ENCODE results near the gene M1AP. TPM values are rescaled to one million over a fixed set of nuclear protein-coding genes. Genes with fewer than 3 reads are reported as not detected.

M1AP gene
- total and polyA plus RNA-seq, 2 donors from 2014 or later = 0.49 to 3.4 TPM

GRCh38 chr2:74536166-74536950 is 111.8 kb downstream of the M1AP start:
- Histone ChIP-seq H3K27me3 (ENCODE audit: control insufficient read depth, insufficient read depth, low read length) (no peaks in the 10 kb centered on the region), H3K36me3 (ENCODE audit: control insufficient read depth in 2 of 3, insufficient read depth in 3 of 3, low read length in 3 of 3) (peaks cover 0 to 7% (median 4%) of the 10 kb centered on the region in 3 donors), H3K9ac (ENCODE audit: low read length in 3 of 3) (no peak overlapping the region), H3K4me1 (ENCODE audit: control insufficient read depth in 2 of 3, insufficient read depth in 2 of 3, low read depth in 1 of 3, low read length in 3 of 3) (peaks cover 0 to under 1% (median 0%) of the 10 kb centered on the region in 3 donors), H3K9me3 (ENCODE audit: control insufficient read depth in 2 of 3, insufficient read depth in 1 of 3, low read length in 3 of 3) (no peaks in the 10 kb centered on the region), H3K27ac (ENCODE audit: low read depth in 2 of 2, low read length in 2 of 2) (no peak overlapping the region), H3K4me3 (ENCODE audit: low read length in 3 of 3) (no peak overlapping the region)
- TF ChIP-seq CTCF (IDR thresholded peaks at IDR 0.05; ENCODE audit: borderline replicate concordance, extremely low read depth, insufficient read depth) = no peak
- DNase-seq = peak in 1 of 5 donors; percentile 78
- intact Hi-C loops (cut with DNase I) = no loop called here
- no peak for FAIRE-seq

GRCh38 chr2:74535440-74535965 is 112.6 kb downstream of the M1AP start:
- no peak for TF ChIP-seq CTCF (IDR thresholded peaks at IDR 0.05; ENCODE audit: borderline replicate concordance, extremely low read depth, insufficient read depth)
- peaks cover 0 to 7% (median 6%) of the 10 kb centered on the region in 3 donors for H3K4me1 ChIP-seq (ENCODE audit: control insufficient read depth in 2 of 3, insufficient read depth in 2 of 3, low read depth in 1 of 3, low read length in 3 of 3)
- peaks cover 0 to 7% (median 4%) of the 10 kb centered on the region in 3 donors for H3K36me3 ChIP-seq (ENCODE audit: control insufficient read depth in 2 of 3, insufficient read depth in 3 of 3, low read length in 3 of 3)
- no peak overlapping the region for H3K4me3 ChIP-seq (ENCODE audit: low read length in 3 of 3)
- no peak overlapping the region for H3K9ac ChIP-seq (ENCODE audit: low read length in 3 of 3)
- DNase-seq (peak in 1 of 5 donors; percentile 68), FAIRE-seq (no peak)
- H3K27me3 ChIP-seq (ENCODE audit: control insufficient read depth, insufficient read depth, low read length) = no peaks in the 10 kb centered on the region
- intact Hi-C loops (cut with DNase I) = no loop called here
- no peak overlapping the region for H3K27ac ChIP-seq (ENCODE audit: low read depth in 2 of 2, low read length in 2 of 2)
- H3K9me3 ChIP-seq (ENCODE audit: control insufficient read depth in 2 of 3, insufficient read depth in 1 of 3, low read length in 3 of 3) = no peaks in the 10 kb centered on the region

- DNase-seq = peak in 1 of 5 donors; percentile 64
- FAIRE-seq = no peak
- TF ChIP-seq CTCF (IDR thresholded peaks at IDR 0.05; ENCODE audit: borderline replicate concordance, extremely low read depth, insufficient read depth) = no peak
These were observed 113.7 kb downstream of the M1AP start for GRCh38 chr2:74534411-74534810.

More at GRCh38 chr2:74534411-74534810, 113.7 kb downstream of the M1AP start:
- no peaks in the 10 kb centered on the region for H3K27me3 ChIP-seq (ENCODE audit: control insufficient read depth, insufficient read depth, low read length)
- intact Hi-C loops (cut with DNase I) = no loop called here
- peaks cover 0 to 7% (median 4%) of the 10 kb centered on the region in 3 donors for H3K36me3 ChIP-seq (ENCODE audit: control insufficient read depth in 2 of 3, insufficient read depth in 3 of 3, low read length in 3 of 3)
- H3K4me3 ChIP-seq (ENCODE audit: low read length in 3 of 3) = no peak overlapping the region
- peaks cover 0 to 7% (median 6%) of the 10 kb centered on the region in 3 donors for H3K4me1 ChIP-seq (ENCODE audit: control insufficient read depth in 2 of 3, insufficient read depth in 2 of 3, low read depth in 1 of 3, low read length in 3 of 3)
- no peaks in the 10 kb centered on the region for H3K9me3 ChIP-seq (ENCODE audit: control insufficient read depth in 2 of 3, insufficient read depth in 1 of 3, low read length in 3 of 3)
- H3K9ac ChIP-seq (ENCODE audit: low read length in 3 of 3) = no peak overlapping the region
- H3K27ac ChIP-seq (ENCODE audit: low read depth in 2 of 2, low read length in 2 of 2) = no peak overlapping the region

All from kidney (tissue), 14 donors.